Mesothelial cell of epicardium (in vitro differentiated cells): ENCODE measurements around the gene PSMD13. TPM values are rescaled to one million over a fixed set of nuclear protein-coding genes. Genes with fewer than 3 reads are reported as not detected.
A peak's percentile ranks its signal among the peaks of the same experiment; 100 is the strongest.

Experiments
- DNase-seq, 2 experiments: peaks; one replicate each; pipeline ENCODE4 v3.0.0; 2021; ENCODE audit warnings: low spot score in 2 of 2; ENCODE audit not compliant: unreplicated experiment in 2 of 2
- H3K27ac Mint-ChIP-seq: 2 replicates; pipeline ENCODE4 v1.8.0; 2021; ENCODE audit warnings: mixed read lengths
- H3K27me3 Mint-ChIP-seq: 2 replicates; pipeline ENCODE4 v1.8.0; 2021; ENCODE audit warnings: low read depth, mixed read lengths
- H3K36me3 Mint-ChIP-seq: 2 replicates; pipeline ENCODE4 v1.8.0; 2021; ENCODE audit warnings: mixed read lengths
- H3K4me1 Mint-ChIP-seq: 2 replicates; pipeline ENCODE4 v1.8.0; 2021; ENCODE audit warnings: mixed read lengths
- H3K4me3 Mint-ChIP-seq: 2 replicates; pipeline ENCODE4 v1.8.0; 2021; ENCODE audit warnings: mild to moderate bottlenecking, moderate library complexity, mixed read lengths
- H3K9me3 Mint-ChIP-seq: 2 replicates; pipeline ENCODE4 v1.8.0; 2021; ENCODE audit warnings: mixed read lengths
- CTCF ChIP-seq: fragments of 200-600 bp; sonication (generic); IDR thresholded peaks from one replicate; pipeline ENCODE4 v1.5.0; 2021; ENCODE audit warnings: antibody characterized with exemption; ENCODE audit not compliant: unreplicated experiment
- total RNA-seq: library from RNA; stranded (reverse); gene quantifications from 3 replicates; pipeline ENCODE4 v1.2.1, GENCODE V29; 2021

PSMD13 gene
- total RNA-seq, 1 donor from 2014 or later: 96.2 TPM

- H3K27ac Mint-ChIP-seq: no peak overlapping the region
- TF ChIP-seq CTCF: no peak
- peak overlapping the region; percentile 41 for H3K4me3 Mint-ChIP-seq
- no peaks in the 10 kb centered on the region for H3K36me3 Mint-ChIP-seq
- H3K27me3 Mint-ChIP-seq: peaks cover 20% of the 10 kb centered on the region
- H3K4me1 Mint-ChIP-seq: peaks cover 4% of the 10 kb centered on the region
- H3K9me3 Mint-ChIP-seq: peaks cover 3% of the 10 kb centered on the region
- DNase-seq: no peak
These were observed 32.5 kb downstream of the PSMD13 start for GRCh38 chr11:269146-269890.

GRCh38 chr11:270451-271318 is 33.9 kb downstream of the PSMD13 start:
- TF ChIP-seq CTCF: no peak
- no peak overlapping the region for H3K27ac Mint-ChIP-seq
- peaks cover 3% of the 10 kb centered on the region for H3K9me3 Mint-ChIP-seq
- H3K36me3 Mint-ChIP-seq: no peaks in the 10 kb centered on the region
- peaks cover 20% of the 10 kb centered on the region for H3K27me3 Mint-ChIP-seq
- H3K4me1 Mint-ChIP-seq: peaks cover 4% of the 10 kb centered on the region
- H3K4me3 Mint-ChIP-seq: no peak overlapping the region
- no peak for DNase-seq

GRCh38 chr11:271319-271715 is 34.5 kb downstream of the PSMD13 start:
- H3K27ac Mint-ChIP-seq: no peak overlapping the region
- peaks cover 8% of the 10 kb centered on the region for H3K9me3 Mint-ChIP-seq
- DNase-seq: no peak
- no peaks in the 10 kb centered on the region for H3K36me3 Mint-ChIP-seq
- peaks cover 20% of the 10 kb centered on the region for H3K27me3 Mint-ChIP-seq
- TF ChIP-seq CTCF: no peak
- H3K4me3 Mint-ChIP-seq: no peak overlapping the region
- peaks cover 4% of the 10 kb centered on the region for H3K4me1 Mint-ChIP-seq

- H3K9me3 Mint-ChIP-seq: peaks cover 11% of the 10 kb centered on the region
- H3K4me1 Mint-ChIP-seq: peaks cover 4% of the 10 kb centered on the region
- DNase-seq: no peak
- TF ChIP-seq CTCF: no peak
- no peak overlapping the region for H3K27ac Mint-ChIP-seq
- H3K4me3 Mint-ChIP-seq: no peak overlapping the region
- H3K27me3 Mint-ChIP-seq: peaks cover 20% of the 10 kb centered on the region
- no peaks in the 10 kb centered on the region for H3K36me3 Mint-ChIP-seq
These were observed 35.6 kb downstream of the PSMD13 start for GRCh38 chr11:272195-272930.

GRCh38 chr11:272931-273198 is 36.1 kb downstream of the PSMD13 start:
- TF ChIP-seq CTCF: no peak
- no peak overlapping the region for H3K4me3 Mint-ChIP-seq
- H3K9me3 Mint-ChIP-seq: peaks cover 11% of the 10 kb centered on the region
- no peaks in the 10 kb centered on the region for H3K36me3 Mint-ChIP-seq
- peaks cover 20% of the 10 kb centered on the region for H3K27me3 Mint-ChIP-seq
- no peak for DNase-seq
- peaks cover 4% of the 10 kb centered on the region for H3K4me1 Mint-ChIP-seq
- H3K27ac Mint-ChIP-seq: no peak overlapping the region
